HL-60 (cell line): ENCODE results near the gene SIRT1.

ENCODE experiments used
- TF ChIP-seq, protein P1 (sequence below): IDR thresholded peaks from 2 replicates; pipeline ENCODE4 v1.6.1; 2012; ENCODE audit warnings: low read depth; ENCODE audit not compliant: insufficient replicate concordance
- TF ChIP-seq, protein P2 (sequence below): IDR thresholded peaks from one replicate; pipeline ENCODE4 v1.5.1; 2011; ENCODE audit warnings: low read length, control low read depth, inconsistent platforms; ENCODE audit not compliant: insufficient read depth

DNA sequence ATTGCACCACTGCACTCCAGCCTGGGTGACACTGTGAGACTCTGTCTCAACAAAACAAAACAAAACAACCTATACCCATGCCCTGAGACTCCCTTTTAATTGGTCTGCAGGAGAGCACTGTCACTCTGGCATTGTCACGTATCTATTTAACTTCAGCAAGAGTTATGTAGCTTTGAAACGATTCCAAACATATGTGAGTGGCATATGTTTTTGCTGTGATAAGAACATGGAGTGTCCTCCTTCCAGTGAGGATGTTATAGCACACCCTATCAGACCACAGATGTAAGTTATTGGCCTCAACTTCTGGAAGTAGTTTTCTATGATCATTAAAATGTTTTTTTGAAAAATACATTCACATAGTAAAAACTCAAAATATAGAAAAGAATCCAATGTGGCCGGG is 30.9 kb upstream of the SIRT1 start:
- TF ChIP-seq, protein P1, sequence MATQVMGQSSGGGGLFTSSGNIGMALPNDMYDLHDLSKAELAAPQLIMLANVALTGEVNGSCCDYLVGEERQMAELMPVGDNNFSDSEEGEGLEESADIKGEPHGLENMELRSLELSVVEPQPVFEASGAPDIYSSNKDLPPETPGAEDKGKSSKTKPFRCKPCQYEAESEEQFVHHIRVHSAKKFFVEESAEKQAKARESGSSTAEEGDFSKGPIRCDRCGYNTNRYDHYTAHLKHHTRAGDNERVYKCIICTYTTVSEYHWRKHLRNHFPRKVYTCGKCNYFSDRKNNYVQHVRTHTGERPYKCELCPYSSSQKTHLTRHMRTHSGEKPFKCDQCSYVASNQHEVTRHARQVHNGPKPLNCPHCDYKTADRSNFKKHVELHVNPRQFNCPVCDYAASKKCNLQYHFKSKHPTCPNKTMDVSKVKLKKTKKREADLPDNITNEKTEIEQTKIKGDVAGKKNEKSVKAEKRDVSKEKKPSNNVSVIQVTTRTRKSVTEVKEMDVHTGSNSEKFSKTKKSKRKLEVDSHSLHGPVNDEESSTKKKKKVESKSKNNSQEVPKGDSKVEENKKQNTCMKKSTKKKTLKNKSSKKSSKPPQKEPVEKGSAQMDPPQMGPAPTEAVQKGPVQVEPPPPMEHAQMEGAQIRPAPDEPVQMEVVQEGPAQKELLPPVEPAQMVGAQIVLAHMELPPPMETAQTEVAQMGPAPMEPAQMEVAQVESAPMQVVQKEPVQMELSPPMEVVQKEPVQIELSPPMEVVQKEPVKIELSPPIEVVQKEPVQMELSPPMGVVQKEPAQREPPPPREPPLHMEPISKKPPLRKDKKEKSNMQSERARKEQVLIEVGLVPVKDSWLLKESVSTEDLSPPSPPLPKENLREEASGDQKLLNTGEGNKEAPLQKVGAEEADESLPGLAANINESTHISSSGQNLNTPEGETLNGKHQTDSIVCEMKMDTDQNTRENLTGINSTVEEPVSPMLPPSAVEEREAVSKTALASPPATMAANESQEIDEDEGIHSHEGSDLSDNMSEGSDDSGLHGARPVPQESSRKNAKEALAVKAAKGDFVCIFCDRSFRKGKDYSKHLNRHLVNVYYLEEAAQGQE: no peak
- TF ChIP-seq, protein P2, sequence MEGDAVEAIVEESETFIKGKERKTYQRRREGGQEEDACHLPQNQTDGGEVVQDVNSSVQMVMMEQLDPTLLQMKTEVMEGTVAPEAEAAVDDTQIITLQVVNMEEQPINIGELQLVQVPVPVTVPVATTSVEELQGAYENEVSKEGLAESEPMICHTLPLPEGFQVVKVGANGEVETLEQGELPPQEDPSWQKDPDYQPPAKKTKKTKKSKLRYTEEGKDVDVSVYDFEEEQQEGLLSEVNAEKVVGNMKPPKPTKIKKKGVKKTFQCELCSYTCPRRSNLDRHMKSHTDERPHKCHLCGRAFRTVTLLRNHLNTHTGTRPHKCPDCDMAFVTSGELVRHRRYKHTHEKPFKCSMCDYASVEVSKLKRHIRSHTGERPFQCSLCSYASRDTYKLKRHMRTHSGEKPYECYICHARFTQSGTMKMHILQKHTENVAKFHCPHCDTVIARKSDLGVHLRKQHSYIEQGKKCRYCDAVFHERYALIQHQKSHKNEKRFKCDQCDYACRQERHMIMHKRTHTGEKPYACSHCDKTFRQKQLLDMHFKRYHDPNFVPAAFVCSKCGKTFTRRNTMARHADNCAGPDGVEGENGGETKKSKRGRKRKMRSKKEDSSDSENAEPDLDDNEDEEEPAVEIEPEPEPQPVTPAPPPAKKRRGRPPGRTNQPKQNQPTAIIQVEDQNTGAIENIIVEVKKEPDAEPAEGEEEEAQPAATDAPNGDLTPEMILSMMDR: no peak
